Upper lobe of left lung (tissue), 4 donors: Measurements from ENCODE around the gene VHLL.

Source experiments
- EP300 ChIP-seq, 4 donors: sonication (generic); formaldehyde crosslinking; IDR thresholded peaks; one replicate each; pipeline ENCODE4 v1.5.1; 2017; ENCODE audit warnings: antibody characterized with exemption in 4 of 4, control low read depth in 2 of 4
- POLR2A ChIP-seq, 4 donors: fragments of 450-650 bp; IDR thresholded peaks; one replicate each; pipeline ENCODE4 v1.5.1; 2016 to 2017; ENCODE audit warnings: antibody characterized with exemption in 4 of 4, mild to moderate bottlenecking in 2 of 4

DNA sequence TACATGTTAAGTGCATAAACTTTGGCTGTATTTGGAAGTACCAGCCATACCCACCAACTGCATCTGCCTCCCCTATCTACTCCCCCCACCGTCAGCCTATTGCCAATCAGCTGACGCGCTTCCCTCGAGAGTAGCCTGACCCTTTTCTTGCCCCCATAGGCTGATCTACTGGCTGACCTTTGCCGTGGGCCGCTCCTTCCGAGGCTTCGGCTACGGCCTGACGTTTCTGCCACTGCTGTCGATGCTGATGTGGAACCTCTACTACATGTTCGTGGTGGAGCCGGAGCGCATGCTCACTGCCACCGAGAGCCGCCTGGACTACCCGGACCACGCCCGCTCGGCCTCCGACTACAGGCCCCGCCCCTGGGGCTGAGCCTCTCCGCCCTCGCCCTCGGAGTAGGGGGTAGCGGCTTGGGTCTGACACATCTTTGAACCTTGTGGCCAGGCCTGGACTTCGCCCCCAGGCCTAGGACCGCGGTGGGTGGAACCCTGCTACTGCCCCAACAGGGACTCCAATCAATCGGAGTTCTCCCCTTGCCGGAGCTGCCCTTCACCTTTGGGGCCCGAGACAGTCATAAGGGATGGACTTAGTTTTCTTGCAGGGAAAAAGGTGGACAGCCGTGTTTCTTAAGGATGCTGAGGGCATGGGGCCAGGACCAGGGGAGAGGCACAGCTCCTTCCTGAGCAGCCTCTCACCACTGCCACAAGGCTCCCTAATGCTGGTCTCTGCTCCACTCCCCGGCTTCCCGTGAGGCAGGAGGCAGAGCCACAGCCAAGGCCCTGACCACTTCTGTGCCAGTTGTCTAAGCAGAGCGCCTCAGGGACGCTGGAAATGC, 7.7 kb downstream of the VHLL start:
- TF ChIP-seq EP300 (IDR thresholded peaks at IDR 0.05) (no peak), POLR2A (IDR thresholded peaks at IDR 0.05) (peak in 2 of 4 donors; percentile 27 to 53)
